Ovary (tissue), 3 donors: Measurements from ENCODE around the gene PRPF8.

Experiments
- CTCF ChIP-seq, 3 donors: fragments of 450-650 bp in 2 of 3; fragments of 200-600 bp in 1 of 3; IDR thresholded peaks; one replicate each; pipeline versions ENCODE4 v1.5.1 to v1.8.0; 2016 to 2022; ENCODE audit warnings: antibody characterized with exemption in 3 of 3, mild to moderate bottlenecking in 1 of 3
- POLR2A ChIP-seq: fragments of 450-650 bp; IDR thresholded peaks from one replicate; pipeline ENCODE4 v1.6.1; 2017; ENCODE audit warnings: antibody characterized with exemption, mild to moderate bottlenecking, moderate library complexity
- donor health status: DM: no; HTN: no; CAD: no.

GRCh38 chr17:1724351-1724868 lies 39.7 kb upstream of the PRPF8 start, which contains the start of gene WDR81:
- TF ChIP-seq POLR2A (peak; percentile 25), CTCF (IDR thresholded peaks at IDR 0.05) (no peak)
